ENCODE results near the gene TMEM269.

Gene TMEM269

DNA sequence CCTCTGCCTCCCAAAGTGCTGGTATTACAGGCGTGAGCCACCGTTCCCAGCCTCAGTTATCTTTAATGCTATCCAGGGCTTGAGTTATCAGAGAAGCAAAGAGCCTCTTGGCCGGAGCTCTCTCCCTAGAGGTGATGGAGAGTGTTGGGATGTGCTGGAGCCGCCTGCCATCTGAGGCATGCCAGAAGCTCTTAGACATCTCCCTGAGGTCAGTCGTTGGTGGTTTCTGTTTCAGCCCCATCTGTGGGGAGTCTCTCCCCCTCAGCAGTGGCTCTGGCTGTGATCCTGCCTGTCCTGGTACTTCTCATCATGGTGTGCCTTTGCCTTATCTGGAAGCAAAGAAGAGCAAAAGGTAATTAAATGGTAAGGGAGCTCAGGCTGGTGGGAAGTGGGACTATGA is 50.0 kb downstream of the TMEM269 start:
- DNase-seq (ENCODE audit: low spot score) = no peak
- in situ Hi-C loops (cut with MboI; ENCODE audit: low sequenced_read_pairs, unreplicated experiment) = no loop called here
- TF ChIP-seq, protein P1, sequence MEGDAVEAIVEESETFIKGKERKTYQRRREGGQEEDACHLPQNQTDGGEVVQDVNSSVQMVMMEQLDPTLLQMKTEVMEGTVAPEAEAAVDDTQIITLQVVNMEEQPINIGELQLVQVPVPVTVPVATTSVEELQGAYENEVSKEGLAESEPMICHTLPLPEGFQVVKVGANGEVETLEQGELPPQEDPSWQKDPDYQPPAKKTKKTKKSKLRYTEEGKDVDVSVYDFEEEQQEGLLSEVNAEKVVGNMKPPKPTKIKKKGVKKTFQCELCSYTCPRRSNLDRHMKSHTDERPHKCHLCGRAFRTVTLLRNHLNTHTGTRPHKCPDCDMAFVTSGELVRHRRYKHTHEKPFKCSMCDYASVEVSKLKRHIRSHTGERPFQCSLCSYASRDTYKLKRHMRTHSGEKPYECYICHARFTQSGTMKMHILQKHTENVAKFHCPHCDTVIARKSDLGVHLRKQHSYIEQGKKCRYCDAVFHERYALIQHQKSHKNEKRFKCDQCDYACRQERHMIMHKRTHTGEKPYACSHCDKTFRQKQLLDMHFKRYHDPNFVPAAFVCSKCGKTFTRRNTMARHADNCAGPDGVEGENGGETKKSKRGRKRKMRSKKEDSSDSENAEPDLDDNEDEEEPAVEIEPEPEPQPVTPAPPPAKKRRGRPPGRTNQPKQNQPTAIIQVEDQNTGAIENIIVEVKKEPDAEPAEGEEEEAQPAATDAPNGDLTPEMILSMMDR (IDR thresholded peaks at IDR 0.05; ENCODE audit: borderline replicate concordance, control extremely low read depth, extremely low read depth, insufficient read depth, missing control alignments) = no peak

DNA sequence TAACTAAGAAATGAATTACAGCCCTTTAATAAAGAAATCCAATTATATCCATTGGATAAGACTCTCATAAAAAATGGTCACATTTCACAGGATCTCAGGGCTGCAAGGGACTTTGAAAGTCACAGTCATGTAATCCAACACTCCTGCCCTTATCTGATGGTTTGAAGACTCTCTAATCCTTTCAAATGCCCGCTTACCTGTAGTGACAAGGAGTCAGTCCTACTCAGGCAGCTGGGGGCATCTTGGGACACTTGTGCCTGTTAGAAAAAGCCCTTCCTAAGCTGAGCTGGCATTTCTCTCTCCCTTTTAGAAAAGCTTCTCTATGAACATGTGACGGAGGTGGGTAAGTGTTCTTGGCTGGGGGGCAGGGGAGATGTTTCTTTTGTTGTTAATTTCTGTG is 50.6 kb downstream of the TMEM269 start:
- no peak for DNase-seq (ENCODE audit: low spot score)
- in situ Hi-C loops (cut with MboI; ENCODE audit: low sequenced_read_pairs, unreplicated experiment) = no loop called here
- TF ChIP-seq, protein P1 (IDR thresholded peaks at IDR 0.05; ENCODE audit: borderline replicate concordance, control extremely low read depth, extremely low read depth, insufficient read depth, missing control alignments) = no peak

GRCh38 chr1:42837709-42838108 is 52.9 kb downstream of the TMEM269 start:
- TF ChIP-seq, protein P1 (IDR thresholded peaks at IDR 0.05; ENCODE audit: borderline replicate concordance, control extremely low read depth, extremely low read depth, insufficient read depth, missing control alignments) = no peak

GRCh38 chr1:42838482-42839190 is 53.8 kb downstream of the TMEM269 start:
- in situ Hi-C loops (cut with MboI; ENCODE audit: low sequenced_read_pairs, unreplicated experiment) = no loop called here
- DNase-seq (ENCODE audit: low spot score) = no peak
- TF ChIP-seq, protein P1 (IDR thresholded peaks at IDR 0.05; ENCODE audit: borderline replicate concordance, control extremely low read depth, extremely low read depth, insufficient read depth, missing control alignments) = no peak

More at GRCh38 chr1:42837709-42838108, 52.9 kb downstream of the TMEM269 start:
- in situ Hi-C loops (cut with MboI; ENCODE audit: low sequenced_read_pairs, unreplicated experiment) = no loop called here
- no peak for DNase-seq (ENCODE audit: low spot score)

- no peak for DNase-seq (ENCODE audit: low spot score)
- TF ChIP-seq, protein P1 (IDR thresholded peaks at IDR 0.05; ENCODE audit: borderline replicate concordance, control extremely low read depth, extremely low read depth, insufficient read depth, missing control alignments) = no peak
- in situ Hi-C loops (cut with MboI; ENCODE audit: low sequenced_read_pairs, unreplicated experiment) = no loop called here
Observed at GRCh38 chr1:42841010-42841409, 56.2 kb downstream of the TMEM269 start.

DNA sequence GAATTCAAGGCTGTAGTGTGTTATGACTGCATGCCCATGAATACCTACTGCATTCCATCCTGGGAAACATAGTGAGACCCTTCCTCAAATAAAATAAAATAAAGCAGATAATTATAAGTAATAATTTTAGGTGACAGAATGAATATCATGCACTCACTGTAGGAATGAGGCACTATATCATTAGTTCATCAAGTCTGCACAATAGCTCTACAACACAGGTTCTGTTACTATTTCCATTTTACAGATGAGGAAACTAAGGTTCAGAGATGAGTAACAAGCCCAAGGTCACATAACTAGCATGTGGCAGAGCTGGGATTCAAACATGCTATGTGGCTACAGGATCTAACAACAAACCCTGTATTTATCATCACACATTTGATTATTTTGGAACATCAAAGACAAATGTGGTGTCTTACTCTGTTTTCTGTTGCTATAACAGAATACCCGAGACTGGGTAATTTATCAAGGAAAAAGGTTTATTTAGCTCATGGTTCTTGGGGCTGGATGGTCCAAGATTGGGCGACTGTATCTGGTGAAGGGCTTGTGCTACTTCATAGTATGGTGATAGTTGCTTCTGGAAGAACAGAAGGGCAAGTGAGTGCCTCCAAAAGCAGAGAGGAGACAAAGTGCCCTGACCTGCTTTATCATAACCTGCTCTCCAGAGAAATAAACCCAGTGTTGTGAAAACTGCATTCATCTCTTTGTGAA is 56.8 kb downstream of the TMEM269 start:
- no peak for DNase-seq (ENCODE audit: low spot score)
- TF ChIP-seq, protein P1 (IDR thresholded peaks at IDR 0.05; ENCODE audit: borderline replicate concordance, control extremely low read depth, extremely low read depth, insufficient read depth, missing control alignments) = no peak
- in situ Hi-C loops (cut with MboI; ENCODE audit: low sequenced_read_pairs, unreplicated experiment) = no loop called here

All from GM13976 (cell line).